GM19239 (cell line): ENCODE data around the gene GPR156.
"Not testable (repeated sequence)": the region's sequence is repeated elsewhere in the genome, so short reads cannot be mapped to it uniquely, and the experiment has no call there.

Source experiments
- DNase-seq: peaks from one replicate; pipeline ENCODE4 v3.0.0; 2011; ENCODE audit warnings: low spot score; ENCODE audit not compliant: insufficient read length
- FAIRE-seq: peaks from 2 replicates; lab custom pipeline; 2011; peaks lifted over from hg19 to GRCh38; lab: Jason Lieb, UNC

Gene GPR156

DNA sequence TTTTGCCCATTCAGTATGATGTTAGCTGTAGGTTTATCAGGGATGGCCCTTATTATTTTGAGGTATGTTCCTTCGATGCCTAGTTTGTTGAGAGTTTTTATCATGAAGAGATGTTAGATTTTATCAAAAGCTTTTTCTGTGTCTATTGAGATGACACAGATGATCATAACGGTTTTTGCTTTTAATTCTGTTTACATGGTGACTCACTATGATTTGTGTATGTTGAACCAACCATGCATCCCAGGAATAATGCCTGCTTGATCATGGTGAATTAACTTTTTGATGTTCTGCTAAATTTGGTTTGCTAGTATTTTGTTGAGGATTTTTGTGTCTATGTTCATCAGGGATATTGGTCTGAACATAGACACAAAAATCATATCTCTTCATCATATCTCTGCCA is 8.3 kb downstream of the GPR156 start:
- DNase-seq, result no peak
- no peak for FAIRE-seq

DNA sequence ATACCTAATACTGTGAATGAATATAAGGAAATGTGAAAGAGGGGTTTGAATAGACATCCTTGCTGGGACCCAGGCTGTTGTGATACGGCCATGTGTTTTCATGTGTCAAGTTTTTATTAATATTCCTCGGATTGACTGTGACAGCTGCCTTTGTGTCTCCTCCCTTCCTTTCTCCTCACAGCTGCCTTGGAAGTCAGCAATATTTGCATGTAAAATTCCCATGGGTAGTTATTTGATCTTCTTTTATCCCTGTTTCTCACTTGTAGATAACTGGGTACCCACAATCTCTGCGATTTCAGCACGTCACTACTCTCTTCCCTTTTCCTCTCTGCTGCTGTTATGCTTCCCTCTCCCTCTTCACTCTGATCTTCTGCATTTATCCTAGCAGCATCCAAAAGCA is 9.4 kb downstream of the GPR156 start:
- FAIRE-seq (no peak), DNase-seq (no peak)

DNA sequence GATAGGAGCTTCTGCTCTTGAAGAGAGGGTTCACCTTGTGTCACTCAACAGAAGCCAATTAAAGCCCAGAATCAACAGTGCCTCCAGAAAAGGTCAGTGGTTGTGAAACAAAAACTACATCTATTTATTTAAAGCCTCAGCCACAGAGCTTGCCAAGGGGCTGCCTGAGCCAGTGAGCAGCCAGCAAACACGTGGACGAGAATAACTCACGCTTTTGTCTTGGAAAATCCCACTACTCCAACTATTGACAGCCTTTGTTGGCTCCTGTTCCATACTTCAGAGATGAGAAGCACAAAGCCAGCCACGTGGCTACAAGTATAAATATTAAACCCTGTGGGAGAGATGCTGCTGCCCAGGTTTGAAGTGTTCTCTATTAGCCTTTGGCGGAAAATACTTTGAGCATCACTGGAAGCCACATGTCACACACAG is 10.3 kb downstream of the GPR156 start:
- DNase-seq (no peak), FAIRE-seq (no peak)

DNA sequence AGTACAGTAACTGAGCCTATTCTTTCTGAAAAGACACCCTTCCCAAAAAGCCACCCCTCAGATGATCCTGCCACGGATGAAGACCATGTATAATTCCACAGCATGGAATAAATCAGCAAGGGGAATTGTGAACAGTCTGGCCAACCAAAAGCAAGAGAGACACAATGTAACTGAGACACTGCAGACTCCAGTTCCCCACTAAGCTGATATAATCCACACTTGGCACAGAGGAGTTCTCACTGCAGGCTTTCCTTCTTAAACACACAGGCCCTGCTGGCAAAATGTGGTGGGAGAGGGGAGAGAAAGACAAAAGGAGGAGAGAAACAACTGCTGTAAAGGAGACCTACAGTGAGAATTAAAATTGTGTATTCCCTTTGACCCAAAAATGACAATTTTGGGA is 12.7 kb downstream of the GPR156 start:
- DNase-seq (no peak), FAIRE-seq (no peak)

DNA sequence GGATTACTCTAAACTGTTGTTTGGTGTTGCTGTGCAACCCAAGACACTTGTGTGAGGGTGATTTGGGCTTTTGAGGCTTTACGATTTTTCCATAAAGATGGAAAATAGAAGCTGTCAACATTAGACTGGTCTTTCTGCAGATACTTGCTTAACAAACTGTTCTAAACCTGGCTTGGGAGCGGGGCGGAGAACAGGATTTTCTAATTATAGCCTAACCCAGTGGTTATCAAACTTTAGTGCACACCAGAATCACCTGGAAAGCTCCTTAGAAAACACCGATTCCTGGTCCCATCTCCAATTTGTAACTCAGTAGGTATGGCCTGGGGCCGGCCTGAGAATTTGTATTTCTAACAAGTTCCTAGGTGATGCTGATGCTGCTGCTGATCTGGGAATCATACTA is 19.0 kb downstream of the GPR156 start:
- no peak for DNase-seq
- no peak for FAIRE-seq

DNA sequence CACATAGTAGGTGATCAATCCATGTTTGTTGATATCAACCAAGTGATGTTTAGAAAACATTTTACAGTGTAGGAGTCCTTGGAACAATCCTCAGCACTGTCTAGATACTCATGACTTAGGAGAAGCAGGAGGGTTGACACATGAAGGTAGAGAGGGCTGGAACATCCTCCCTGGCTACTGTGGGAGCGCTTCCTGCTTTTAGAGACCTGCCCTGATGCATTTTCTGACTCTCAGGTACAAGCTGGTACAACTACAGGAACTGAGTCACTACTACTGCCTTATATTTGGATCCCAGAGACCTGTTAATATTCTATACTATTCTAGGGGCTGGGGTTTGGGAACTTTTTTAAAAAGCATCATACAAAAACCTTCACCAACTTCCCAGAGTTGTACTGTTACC is 20.1 kb downstream of the GPR156 start:
- DNase-seq (no peak), FAIRE-seq (no peak)

DNA sequence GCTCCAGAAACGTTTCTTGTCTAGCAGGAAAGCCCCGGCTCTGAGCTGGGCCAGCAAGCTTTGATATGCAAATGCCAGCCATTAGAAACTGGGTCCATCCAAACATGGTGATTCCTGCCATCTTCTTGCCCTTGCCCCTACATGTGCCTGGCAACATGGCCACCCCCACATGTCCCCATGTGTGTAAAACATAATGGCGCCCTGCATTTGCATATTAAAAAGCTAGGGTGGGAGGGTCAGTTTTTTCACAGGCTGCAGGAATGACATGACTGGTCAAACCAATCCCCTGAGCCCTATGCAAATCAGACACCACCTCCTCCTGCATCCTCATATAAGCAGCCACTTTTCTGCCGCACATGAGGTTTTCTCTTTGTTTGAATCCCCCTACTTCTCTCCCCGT is 21.2 kb downstream of the GPR156 start:
- FAIRE-seq (no peak), DNase-seq (no peak)

DNA sequence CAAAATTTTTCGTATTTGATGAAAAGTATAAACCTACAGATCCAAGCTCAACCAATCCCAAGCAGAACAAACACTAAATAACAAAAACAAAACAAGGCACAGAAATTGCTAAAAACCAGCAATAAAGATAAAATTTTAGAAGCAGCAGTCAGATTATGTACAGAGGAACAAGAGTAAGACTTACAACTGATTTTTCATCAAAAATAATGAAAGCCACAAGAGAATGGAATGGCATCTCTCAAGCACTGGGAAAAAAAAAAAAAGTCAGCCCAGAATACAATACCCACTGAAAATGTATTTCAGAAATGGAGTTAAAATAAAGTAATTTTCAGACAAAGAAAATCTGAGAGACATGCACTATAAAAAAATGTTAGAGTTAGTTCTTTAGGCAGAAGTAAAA is 27.0 kb downstream of the GPR156 start:
- FAIRE-seq (no peak), DNase-seq (no peak)

DNA sequence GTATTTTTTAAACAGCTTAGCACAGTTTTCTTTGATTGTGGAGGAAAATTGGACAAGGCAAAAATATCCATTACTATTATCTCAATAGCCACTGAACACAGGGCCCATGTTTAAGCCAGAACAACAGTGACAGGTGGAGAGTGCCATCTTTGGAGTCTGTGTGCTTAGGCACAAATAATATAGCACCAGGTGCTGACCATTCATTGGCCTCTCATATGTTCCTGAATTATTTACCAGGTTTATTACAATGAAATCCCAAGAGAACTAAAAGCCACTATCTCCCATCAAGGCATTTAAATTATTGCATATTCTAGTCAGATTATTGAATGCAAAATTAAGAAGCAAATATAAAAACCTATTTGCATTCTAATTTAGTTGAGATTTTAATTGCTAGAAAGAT is 39.6 kb downstream of the GPR156 start:
- FAIRE-seq (no peak), DNase-seq (no peak)

DNA sequence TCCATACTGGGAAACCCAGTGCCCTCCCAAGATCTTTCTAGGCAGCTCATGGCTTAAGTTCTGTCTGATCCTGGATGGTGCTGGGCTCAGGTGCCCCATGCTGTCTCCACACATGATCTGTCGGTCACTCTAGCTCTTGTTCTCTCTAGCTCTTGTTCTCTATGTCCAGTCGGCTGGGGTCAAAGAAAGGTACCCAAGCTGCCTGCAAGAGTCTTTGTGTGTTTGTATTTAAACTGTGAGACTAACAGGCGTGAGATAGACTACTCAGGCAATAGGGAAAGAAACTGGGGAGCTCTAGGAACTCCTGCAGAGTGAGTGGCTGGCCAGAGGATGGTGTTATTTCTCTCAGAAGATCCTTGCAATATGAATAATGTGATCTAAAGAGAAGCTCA is 40.2 kb downstream of the GPR156 start:
- DNase-seq, result no peak
- no peak for FAIRE-seq

DNA sequence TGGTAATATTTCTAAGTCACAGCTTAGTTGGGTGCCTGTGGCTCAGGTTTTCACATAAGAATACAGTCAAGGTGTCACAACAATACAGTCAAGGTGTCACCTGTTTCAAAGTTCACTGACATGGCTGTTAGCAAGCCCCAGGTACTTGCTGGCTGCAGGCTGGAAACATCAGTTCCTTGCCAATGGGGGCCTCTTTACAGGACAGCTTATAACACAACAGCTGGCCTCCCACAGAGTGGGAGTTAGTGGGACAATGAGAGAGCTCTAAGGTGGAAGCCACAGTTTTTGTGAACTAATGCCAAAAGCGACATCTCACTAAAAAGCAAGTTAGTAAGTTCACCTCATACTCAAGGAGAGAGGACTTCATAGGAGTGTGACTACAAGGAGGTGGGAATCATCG is 45.4 kb downstream of the GPR156 start:
- no peak for DNase-seq
- FAIRE-seq, result no peak

DNA sequence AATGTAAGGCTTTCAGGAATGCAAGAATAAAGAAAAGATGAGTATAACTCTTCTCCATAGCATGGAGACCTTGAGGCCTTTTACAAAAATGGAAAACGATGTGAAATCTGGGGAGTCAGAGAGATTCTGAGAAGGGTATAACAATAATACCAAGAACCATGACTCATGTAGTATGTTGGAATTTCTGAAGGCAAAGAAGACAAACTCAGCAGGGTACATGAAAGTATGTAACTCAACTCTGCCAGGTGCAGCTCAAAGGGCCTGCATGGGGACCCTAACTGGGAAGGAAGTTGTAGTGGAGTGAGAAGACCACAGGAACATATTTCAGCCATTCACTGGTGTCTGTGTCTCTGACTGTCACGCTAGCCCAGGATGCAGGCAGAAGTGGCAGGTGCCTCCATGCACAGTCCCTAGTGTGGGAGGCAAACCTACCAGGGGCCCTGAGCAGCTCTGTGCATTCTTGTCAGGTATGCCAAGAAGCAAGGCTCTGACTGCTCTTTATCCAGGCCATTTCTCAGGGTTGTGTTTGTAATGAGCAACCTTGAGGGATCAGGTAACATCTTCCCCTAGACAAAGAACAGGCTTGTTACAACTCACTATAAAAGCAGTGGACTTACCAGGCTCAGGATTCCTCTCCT is 57.2 kb downstream of the GPR156 start:
- FAIRE-seq (no peak), DNase-seq (no peak)

DNA sequence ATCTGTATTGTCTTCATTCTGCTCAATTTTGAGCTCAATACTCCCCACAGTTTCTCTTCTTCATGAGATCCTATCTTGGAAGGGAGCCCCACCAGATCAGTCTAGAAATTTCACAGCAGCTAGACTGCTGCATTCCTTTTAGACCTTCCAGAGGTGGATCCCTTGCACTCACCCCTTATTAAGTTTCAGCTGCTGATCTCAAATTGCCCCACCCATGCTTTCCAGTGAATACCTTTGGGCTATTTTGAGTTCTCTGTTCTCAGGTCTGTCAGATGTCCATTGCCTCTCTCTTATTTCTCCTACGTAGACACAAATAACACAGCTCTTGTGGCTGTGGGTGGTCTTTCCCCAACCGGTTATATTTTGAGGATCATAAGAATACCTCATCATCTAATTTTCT is 60.8 kb downstream of the GPR156 start:
- DNase-seq (no peak), FAIRE-seq (no peak)

DNA sequence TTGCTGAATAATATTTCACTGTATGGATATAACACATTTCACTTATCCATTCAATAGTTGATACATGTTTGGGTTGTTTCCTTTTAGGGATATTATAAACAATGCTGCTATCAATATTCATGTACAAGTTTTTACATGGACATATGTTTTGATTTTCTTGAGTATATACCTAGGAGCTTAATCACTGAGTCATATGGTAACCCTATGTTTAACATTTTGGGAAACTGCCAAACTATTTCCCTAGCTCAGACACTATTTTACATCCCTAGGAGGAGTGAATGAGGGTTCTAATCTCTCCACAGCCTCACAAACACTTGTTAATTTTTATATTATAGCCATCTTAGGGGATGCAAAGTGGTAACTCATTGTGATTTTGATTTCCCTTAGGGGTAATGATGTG is 66.0 kb downstream of the GPR156 start:
- DNase-seq (no peak), FAIRE-seq (no peak)

DNA sequence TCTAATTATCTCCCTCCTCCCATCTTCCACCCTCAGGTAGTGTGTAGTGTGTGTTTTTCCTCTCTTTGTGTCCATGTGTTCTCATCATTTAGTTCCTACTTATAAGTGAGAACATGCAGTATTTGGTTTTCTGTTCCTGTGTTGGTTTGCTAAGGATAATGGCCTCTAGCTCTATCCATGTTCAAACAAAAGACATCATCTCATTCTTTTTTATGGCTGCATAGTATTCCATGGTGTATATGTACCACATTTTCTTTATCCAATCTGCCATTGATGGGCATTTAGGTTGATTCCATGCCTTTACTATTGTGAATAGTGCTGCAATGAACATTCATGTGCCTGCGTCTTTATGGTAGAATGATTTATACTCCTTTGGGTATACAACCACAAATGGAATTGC is 68.4 kb downstream of the GPR156 start:
- FAIRE-seq, DNase-seq: not testable (repeated sequence)

DNA sequence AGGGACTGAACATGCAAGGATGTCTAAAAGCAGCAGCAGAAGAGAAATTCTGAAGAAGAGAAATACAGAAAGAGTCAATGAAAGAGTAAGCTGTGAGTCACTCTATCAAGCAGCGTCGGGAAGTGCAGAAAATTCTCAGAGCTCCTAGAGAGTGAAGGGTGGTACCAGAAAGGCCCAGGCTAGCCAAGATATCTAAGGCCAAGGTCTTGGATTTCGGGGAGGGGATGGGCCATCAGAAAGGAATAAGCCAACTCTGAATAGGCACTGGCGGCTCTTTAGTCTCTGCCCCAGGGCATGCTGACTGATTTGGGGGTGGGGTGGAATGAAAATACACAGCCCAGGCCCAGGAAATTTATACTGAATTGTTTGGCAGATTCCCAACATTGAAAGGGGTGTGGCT is 70.8 kb downstream of the GPR156 start:
- DNase-seq (no peak), FAIRE-seq (no peak)

DNA sequence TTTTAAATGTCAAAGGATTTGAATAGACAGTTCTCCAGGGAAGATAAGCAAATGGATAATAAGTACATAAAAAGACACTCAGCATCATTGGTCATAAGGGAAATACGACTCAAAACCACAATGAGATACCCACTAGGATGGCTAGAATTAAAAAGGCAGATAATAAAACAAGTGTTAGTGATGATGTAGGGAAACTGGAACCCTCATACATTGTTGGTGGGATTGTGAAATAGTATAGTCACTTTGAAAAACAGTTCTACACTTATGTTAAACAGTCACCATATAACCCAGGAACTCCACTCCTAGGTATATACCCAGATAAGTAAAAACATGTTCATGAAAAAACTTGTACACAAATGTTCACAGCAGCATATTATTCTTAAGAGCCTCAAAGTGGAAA is 72.5 kb downstream of the GPR156 start:
- DNase-seq (no peak), FAIRE-seq (no peak)

DNA sequence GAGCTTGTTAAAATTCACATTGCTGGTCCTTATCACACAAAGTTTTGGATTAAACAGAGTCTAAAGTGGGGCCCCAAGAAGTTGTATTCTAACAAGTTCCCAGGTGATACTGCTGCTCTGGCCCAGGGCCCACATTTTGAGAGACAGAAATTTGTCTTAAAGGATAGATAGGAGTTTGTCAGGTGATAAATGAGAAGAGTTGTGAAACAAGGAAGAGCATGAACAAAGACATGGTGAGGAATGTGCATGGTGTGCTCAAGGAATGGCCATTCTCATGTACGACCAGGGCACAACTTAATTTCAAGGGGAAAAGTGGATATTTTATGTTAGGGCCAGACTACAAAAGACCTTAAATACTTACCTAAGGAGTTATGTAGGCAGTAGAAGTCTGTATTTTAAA is 75.6 kb downstream of the GPR156 start:
- FAIRE-seq (no peak), DNase-seq (no peak)

DNA sequence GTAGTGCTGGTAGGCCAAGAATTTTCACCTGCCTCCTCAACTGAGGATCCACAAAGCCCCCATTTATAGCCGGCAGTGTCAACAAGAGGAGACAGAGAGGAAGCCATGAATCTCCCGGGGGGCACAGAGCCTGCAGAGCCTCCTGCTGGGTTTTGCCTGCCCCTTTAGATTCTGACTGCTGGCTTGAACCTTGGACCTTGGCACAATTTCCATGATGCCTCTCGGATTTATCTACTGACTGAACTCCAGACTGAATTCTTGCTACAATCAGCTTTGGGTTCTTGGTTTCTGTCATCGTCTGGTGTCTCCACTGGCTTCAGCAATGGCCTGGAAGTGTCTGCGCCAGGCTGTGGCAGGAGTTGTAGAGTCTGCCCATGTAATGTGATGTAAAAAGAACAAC is 80.7 kb downstream of the GPR156 start:
- no peak for FAIRE-seq
- DNase-seq, result no peak

DNA sequence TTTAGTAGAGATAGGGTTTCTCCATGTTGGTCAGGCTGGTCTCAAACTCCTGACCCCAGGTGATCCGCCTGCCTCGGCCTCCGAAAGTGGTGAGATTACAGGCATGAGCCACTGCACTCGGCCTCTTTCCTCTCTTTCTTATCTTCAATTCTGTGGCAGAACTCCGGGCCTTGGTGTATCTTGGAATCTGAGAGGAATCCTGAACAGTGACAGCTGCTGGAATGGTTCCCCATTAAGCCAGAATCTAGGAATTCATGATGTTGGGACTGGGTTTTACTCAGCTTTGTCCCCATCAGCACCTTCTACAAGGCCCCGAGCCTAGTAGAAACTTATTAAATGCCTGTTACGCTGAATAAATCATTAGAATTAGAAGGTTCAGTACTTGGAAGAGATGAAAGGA is 81.4 kb downstream of the GPR156 start:
- no peak for FAIRE-seq
- no peak for DNase-seq

DNA sequence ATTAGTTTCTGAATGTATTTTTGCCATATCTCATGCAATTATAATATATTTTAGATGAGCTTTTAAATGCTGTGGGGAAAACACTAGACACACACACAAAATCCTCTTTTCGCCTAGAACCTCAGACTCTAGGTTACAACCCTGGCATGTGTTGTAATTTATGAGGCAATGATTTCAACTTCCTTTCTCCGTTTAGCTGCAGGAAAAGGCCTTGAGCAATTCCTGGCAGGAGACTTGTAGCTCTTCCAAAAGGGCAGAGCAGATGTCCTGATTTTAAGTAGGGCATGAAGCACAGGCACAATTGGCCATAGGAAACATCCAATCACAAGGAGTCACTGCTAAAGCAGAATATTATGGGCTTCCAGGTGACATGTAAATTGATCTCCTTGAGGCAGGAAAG is 82.0 kb downstream of the GPR156 start:
- no peak for FAIRE-seq
- no peak for DNase-seq

DNA sequence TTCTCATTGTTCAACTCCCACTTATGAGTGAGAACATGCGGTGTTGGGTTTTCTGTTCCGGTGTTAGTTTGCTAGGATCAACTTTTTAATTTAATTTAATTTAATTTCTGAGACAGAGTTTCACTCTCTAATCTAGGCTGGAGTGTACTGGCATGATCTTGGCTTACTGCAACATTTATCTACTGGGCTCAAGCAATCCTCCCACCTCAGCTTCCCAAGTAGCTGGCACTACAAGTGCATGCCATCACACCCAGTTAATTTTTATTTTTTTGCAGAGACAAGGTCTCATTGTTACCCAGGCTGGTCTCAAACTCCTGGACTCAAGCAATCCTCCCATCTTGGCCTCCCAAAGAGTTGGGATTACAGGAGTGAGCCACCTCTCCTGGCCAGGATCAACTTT is 82.7 kb downstream of the GPR156 start:
- DNase-seq, result no peak
- no peak for FAIRE-seq
